ENCODE measurements around the gene TRPV2.

TRPV2 gene

GRCh38 chr17:16484445-16485175 lies 69.2 kb downstream of the TRPV2 start:
- no peak for TF ChIP-seq CTCF (IDR thresholded peaks at IDR 0.05; ENCODE audit: low read depth, low read length)
- Histone ChIP-seq H3K4me3 (ENCODE audit: low read depth, low read length) (no peak overlapping the region), H3K36me3 (no peaks in the 10 kb centered on the region), H3K9me3 (ENCODE audit: severe bottlenecking) (no peaks in the 10 kb centered on the region), H3K27ac (no peak overlapping the region), H3K27me3 (ENCODE audit: insufficient read depth, low read depth, severe bottlenecking) (no peaks in the 10 kb centered on the region)
- no peak for DNase-seq
